ENCODE data around the gene DOCK9. TPM values are rescaled to one million over a fixed set of nuclear protein-coding genes. Genes with fewer than 3 reads are reported as not detected.

The DOCK9 gene
- total RNA-seq, 1 experiment from 2014 or later: 30.5 TPM

- no peak for DNase-seq (ENCODE audit: low read depth, low spot score)
- ATAC-seq: no peak
- Histone ChIP-seq H3K4me3 (ENCODE audit: low read depth in 2 of 2, low read length in 2 of 2) (no peak overlapping the region), H3K27me3 (ENCODE audit: control insufficient read depth, insufficient read depth, low read length) (no peaks in the 10 kb centered on the region), H3K4me1 (ENCODE audit: control insufficient read depth, insufficient read depth, low read length) (no peaks in the 10 kb centered on the region), H3K27ac (ENCODE audit: low read length) (no peak overlapping the region), H3K36me3 (ENCODE audit: control insufficient read depth, insufficient read depth, low read length) (no peaks in the 10 kb centered on the region), H3K9me3 (ENCODE audit: control insufficient read depth, insufficient read depth, low read depth, low read length) (no peaks in the 10 kb centered on the region)
- no TSS peak for BruUV-seq (replicated peaks)
- POLR2A ChIA-PET: no interaction called here
- TF ChIP-seq TCF7L2 (IDR thresholded peaks at IDR 0.05; ENCODE audit: low read depth, low read length) (no peak), SIN3A (IDR thresholded peaks at IDR 0.05; ENCODE audit: borderline replicate concordance, insufficient read depth, low read depth, low read length) (no peak), CTCF (IDR thresholded peaks at IDR 0.05) (no peak), REST (IDR thresholded peaks at IDR 0.05; ENCODE audit: insufficient read depth in 1 of 2, low read depth in 2 of 2, low read length in 1 of 2) (no peak), POLR2AphosphoS5 (IDR thresholded peaks at IDR 0.05; ENCODE audit: low read depth, low read length) (no peak)
- in situ Hi-C loops (cut with HindIII; ENCODE audit: low pct_unique_long_range_greater_than_20kb, low sequenced_read_pairs): no loop called here
- intact Hi-C loops (cut with micrococcal nuclease; ENCODE audit: unreplicated experiment): no loop called here
- CTCF ChIA-PET: no interaction called here
These were observed 77.4 kb downstream of the DOCK9 start for GRCh38 chr13:98900442-98900841.

DNA sequence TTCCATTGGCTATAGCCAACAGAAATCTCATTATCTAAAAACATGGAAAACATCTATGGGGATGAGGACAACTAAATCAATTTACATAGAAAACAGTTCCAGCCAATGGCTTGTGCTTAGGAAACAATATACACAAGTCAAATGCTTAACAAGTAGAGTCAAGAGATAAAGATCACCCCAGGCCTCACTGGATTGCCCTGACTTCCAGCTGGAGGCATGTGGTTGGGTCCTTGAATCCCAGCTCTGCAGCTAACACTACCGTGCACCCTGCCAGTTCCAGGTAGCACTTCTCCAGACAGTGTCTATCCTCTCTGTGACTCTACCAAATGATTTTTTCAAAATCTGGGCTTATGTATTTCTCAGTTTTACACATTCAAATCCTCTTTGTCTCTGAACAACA lies 80.2 kb downstream of the DOCK9 start:
- Histone ChIP-seq H3K27ac (ENCODE audit: low read length) (no peak overlapping the region), H3K9me3 (ENCODE audit: control insufficient read depth, insufficient read depth, low read depth, low read length) (no peaks in the 10 kb centered on the region), H3K36me3 (ENCODE audit: control insufficient read depth, insufficient read depth, low read length) (no peaks in the 10 kb centered on the region), H3K4me3 (ENCODE audit: low read depth in 2 of 2, low read length in 2 of 2) (no peak overlapping the region), H3K4me1 (ENCODE audit: control insufficient read depth, insufficient read depth, low read length) (no peaks in the 10 kb centered on the region), H3K27me3 (ENCODE audit: control insufficient read depth, insufficient read depth, low read length) (no peaks in the 10 kb centered on the region)
- BruUV-seq (replicated peaks): no TSS peak
- DNase-seq (ENCODE audit: low read depth, low spot score) (no peak), ATAC-seq (no peak)
- TF ChIP-seq CTCF (IDR thresholded peaks at IDR 0.05): no peak
- no peak for TF ChIP-seq SIN3A (IDR thresholded peaks at IDR 0.05; ENCODE audit: borderline replicate concordance, insufficient read depth, low read depth, low read length)
- TF ChIP-seq TCF7L2 (IDR thresholded peaks at IDR 0.05; ENCODE audit: low read depth, low read length): no peak
- TF ChIP-seq POLR2AphosphoS5 (IDR thresholded peaks at IDR 0.05; ENCODE audit: low read depth, low read length): no peak
- no peak for TF ChIP-seq REST (IDR thresholded peaks at IDR 0.05; ENCODE audit: insufficient read depth in 1 of 2, low read depth in 2 of 2, low read length in 1 of 2)
- intact Hi-C loops (cut with micrococcal nuclease; ENCODE audit: unreplicated experiment) (no loop called here), in situ Hi-C loops (cut with HindIII; ENCODE audit: low pct_unique_long_range_greater_than_20kb, low sequenced_read_pairs) (no loop called here)
- ChIA-PET CTCF (no interaction called here), POLR2A (no interaction called here)

Data from Panc1 (cell line).